Left ventricle myocardium inferior (tissue), 1 donor: ENCODE results near the gene MACROD2. TPM values are rescaled to one million over a fixed set of nuclear protein-coding genes. Genes with fewer than 3 reads are reported as not detected.

Experiments
- DNase-seq: peaks from one replicate; pipeline ENCODE4 v3.0.0-alpha.2; 2020
- H3K27ac ChIP-seq: fragments of 200-600 bp; replicated peaks from 2 replicates; pipeline ENCODE4 v1.8.0; 2021
- H3K27me3 ChIP-seq: fragments of 200-600 bp; 2 replicates; pipeline ENCODE4 v1.8.0; 2021; ENCODE audit warnings: low read depth
- H3K36me3 ChIP-seq: fragments of 200-600 bp; 2 replicates; pipeline ENCODE4 v1.8.0; 2021
- H3K4me1 ChIP-seq: fragments of 200-600 bp; 2 replicates; pipeline ENCODE4 v1.8.0; 2021
- H3K4me3 ChIP-seq: fragments of 200-600 bp; 2 replicates; pipeline ENCODE4 v1.8.0; 2021; ENCODE audit warnings: mild to moderate bottlenecking, moderate library complexity
- H3K9me3 ChIP-seq: fragments of 200-600 bp; replicated peaks from 2 replicates; pipeline ENCODE4 v1.8.0; 2021
- CTCF ChIP-seq: fragments of 200-600 bp; IDR thresholded peaks from 2 replicates; pipeline ENCODE4 v1.8.0; 2021; ENCODE audit warnings: antibody characterized with exemption, mild to moderate bottlenecking, borderline replicate concordance
- intact Hi-C: fragments of 100-400 bp; cut with micrococcal nuclease; formaldehyde crosslinking; loops from one replicate; pipeline ENCODE4 v1.11.0; 2022
- total RNA-seq: library from RNA; stranded (reverse); fragmentation: NEBNext Ultra II Directional; extraction: Animal tissue kit (Norgen Biotek cat#: 25700); gene quantifications from one replicate; pipeline ENCODE4 v1.2.1, GENCODE V29; 2021
- donor health status: DM: no; HTN: yes; CAD: no; lungs with severe emphysema.

The MACROD2 gene
- total RNA-seq, 1 donor from 2014 or later = 3.6 TPM

DNA sequence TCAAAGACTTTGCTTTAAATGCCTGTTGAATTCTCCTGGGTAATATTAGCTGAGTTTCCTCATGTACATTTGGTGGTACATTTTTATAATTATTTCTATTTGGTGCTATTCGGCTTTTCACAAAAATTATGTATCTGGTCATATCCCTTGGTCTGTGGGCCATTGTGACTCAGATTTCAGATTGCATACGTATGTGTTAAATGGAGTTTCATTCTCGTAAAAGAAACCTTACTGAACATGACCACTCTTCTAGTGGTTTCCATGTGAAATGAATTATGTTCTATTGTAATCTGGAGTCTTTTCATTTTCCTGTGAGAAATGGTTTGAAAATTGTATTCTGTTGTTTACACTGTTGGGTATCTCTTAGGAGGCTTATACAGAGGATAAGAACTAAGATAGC is 728.3 kb downstream of the MACROD2 start:
- Histone ChIP-seq H3K4me1 (no peaks in the 10 kb centered on the region), H3K9me3 (no peaks in the 10 kb centered on the region), H3K27me3 (no peaks in the 10 kb centered on the region), H3K4me3 (no peak overlapping the region), H3K36me3 (no peaks in the 10 kb centered on the region), H3K27ac (no peak overlapping the region)
- DNase-seq = no peak
- intact Hi-C loops = no loop called here
- no peak for TF ChIP-seq CTCF

- Histone ChIP-seq H3K36me3 (no peaks in the 10 kb centered on the region), H3K27ac (no peak overlapping the region), H3K4me3 (no peak overlapping the region), H3K27me3 (no peaks in the 10 kb centered on the region), H3K9me3 (no peaks in the 10 kb centered on the region), H3K4me1 (no peaks in the 10 kb centered on the region)
- intact Hi-C loops = no loop called here
- no peak for TF ChIP-seq CTCF
- no peak for DNase-seq
These were observed 728.7 kb downstream of the MACROD2 start for GRCh38 chr20:14724036-14724435.

DNA sequence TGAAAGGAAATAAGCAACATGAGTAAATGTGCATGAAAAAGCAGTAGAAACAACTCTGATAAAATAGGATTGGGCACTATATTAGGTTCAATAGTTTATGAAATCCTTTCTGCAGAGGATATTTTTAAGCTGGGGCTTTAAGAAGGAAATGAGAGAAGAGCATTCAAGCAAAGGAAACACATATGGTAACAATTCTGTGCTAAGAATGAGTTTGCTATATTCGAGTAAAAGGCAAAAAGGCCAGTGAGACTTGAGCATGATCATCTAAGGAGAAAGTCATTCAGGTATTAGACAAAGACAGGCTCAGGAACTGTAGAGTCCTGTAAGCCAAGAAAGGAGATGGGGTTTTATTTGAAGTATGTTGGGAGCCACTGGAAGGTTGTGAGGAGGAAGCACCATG is 729.2 kb downstream of the MACROD2 start:
- Histone ChIP-seq H3K4me3 (no peak overlapping the region), H3K36me3 (no peaks in the 10 kb centered on the region), H3K4me1 (no peaks in the 10 kb centered on the region), H3K9me3 (no peaks in the 10 kb centered on the region), H3K27ac (no peak overlapping the region), H3K27me3 (no peaks in the 10 kb centered on the region)
- TF ChIP-seq CTCF = no peak
- DNase-seq = no peak
- intact Hi-C loops = no loop called here

DNA sequence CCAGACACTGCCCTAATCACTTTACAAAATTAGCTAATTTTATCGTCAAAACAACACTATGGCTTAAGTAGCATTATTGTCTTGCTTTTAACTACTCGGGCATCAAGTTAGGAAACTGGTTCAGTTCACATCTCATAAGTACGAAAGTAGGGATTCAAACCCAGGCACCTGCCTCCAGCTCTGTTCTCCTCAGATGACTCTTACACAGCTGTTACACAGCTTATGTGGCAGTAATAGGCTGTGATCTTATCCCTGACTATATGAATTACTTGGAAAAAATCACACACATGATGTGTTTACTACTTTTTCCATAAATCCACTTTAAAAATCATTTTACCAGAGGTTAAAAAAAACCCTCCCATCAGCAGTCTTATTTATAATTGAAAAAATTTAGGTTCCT is 731.3 kb downstream of the MACROD2 start:
- H3K9me3 ChIP-seq = no peaks in the 10 kb centered on the region
- H3K4me3 ChIP-seq = no peak overlapping the region
- H3K4me1 ChIP-seq = no peaks in the 10 kb centered on the region
- no peak for TF ChIP-seq CTCF
- H3K27me3 ChIP-seq = no peaks in the 10 kb centered on the region
- no peaks in the 10 kb centered on the region for H3K36me3 ChIP-seq
- no peak for DNase-seq
- H3K27ac ChIP-seq = no peak overlapping the region
- intact Hi-C loops = no loop called here

GRCh38 chr20:14727485-14728150 is 732.3 kb downstream of the MACROD2 start:
- no peak overlapping the region for H3K4me3 ChIP-seq
- no peaks in the 10 kb centered on the region for H3K27me3 ChIP-seq
- no peak overlapping the region for H3K27ac ChIP-seq
- intact Hi-C loops = no loop called here
- H3K4me1 ChIP-seq = no peaks in the 10 kb centered on the region
- no peak for DNase-seq
- no peaks in the 10 kb centered on the region for H3K36me3 ChIP-seq
- TF ChIP-seq CTCF = no peak
- no peaks in the 10 kb centered on the region for H3K9me3 ChIP-seq
